ENCODE data around the gene MAP2K3. TPM values are rescaled to one million over a fixed set of nuclear protein-coding genes. Genes with fewer than 3 reads are reported as not detected.
"Not testable (repeated sequence)": the region's sequence is repeated elsewhere in the genome, so short reads cannot be mapped to it uniquely, and the experiment has no call there.

MAP2K3 gene
- total and polyA plus RNA-seq, 4 donors: 36.4 to 111 (median 76.7) TPM

DNA sequence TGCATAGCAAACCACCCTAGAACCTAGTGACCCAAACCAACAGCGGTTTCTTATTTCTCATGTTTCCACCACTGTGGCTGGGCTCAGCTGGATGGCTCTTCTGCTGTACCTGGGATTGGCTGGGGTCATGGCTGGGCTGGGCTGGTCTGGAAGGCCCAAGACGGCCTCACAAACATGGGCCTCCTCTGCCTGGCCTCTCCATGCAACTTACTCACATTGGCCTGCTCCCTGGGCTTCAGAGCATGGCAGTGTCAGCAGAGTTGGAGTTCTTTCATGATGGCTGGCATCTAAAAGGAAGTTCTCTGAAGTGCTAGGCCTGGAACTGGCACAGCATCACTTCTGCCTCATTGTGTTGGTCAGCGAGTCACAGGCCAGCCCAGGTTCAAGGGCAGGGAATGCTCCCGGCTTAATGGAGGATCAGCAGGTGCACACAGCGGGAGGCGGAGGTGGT is 24.4 kb downstream of the MAP2K3 start:
- ATAC-seq (ENCODE audit: insufficient read depth, low FRiP score); H3K27me3 ChIP-seq (ENCODE audit: control insufficient read depth in 3 of 3, insufficient read depth in 3 of 3, low read length in 2 of 3); H3K27ac ChIP-seq (ENCODE audit: low read depth in 1 of 2, low read length in 1 of 2); H3K9me3 ChIP-seq (ENCODE audit: control insufficient read depth in 4 of 4, insufficient read depth in 3 of 4, low read length in 3 of 4); H3K4me3 ChIP-seq; H3K4me1 ChIP-seq (ENCODE audit: control insufficient read depth in 5 of 5, insufficient read depth in 5 of 5, low read length in 5 of 5); H3K9ac ChIP-seq (ENCODE audit: insufficient read depth in 1 of 2, low read length in 2 of 2): not testable (repeated sequence)
- peak in 1 of 3 donors; percentile 10 for DNase-seq
- 94 to 96% methylated on average over 6 of the region's 6 CpGs for WGBS, 2 donors
- H3K36me3 ChIP-seq (ENCODE audit: control insufficient read depth in 4 of 4, insufficient read depth in 4 of 4, low read length in 4 of 4): peaks cover 4 to 43% (median 8%) of the 10 kb centered on the region in 4 donors

DNA sequence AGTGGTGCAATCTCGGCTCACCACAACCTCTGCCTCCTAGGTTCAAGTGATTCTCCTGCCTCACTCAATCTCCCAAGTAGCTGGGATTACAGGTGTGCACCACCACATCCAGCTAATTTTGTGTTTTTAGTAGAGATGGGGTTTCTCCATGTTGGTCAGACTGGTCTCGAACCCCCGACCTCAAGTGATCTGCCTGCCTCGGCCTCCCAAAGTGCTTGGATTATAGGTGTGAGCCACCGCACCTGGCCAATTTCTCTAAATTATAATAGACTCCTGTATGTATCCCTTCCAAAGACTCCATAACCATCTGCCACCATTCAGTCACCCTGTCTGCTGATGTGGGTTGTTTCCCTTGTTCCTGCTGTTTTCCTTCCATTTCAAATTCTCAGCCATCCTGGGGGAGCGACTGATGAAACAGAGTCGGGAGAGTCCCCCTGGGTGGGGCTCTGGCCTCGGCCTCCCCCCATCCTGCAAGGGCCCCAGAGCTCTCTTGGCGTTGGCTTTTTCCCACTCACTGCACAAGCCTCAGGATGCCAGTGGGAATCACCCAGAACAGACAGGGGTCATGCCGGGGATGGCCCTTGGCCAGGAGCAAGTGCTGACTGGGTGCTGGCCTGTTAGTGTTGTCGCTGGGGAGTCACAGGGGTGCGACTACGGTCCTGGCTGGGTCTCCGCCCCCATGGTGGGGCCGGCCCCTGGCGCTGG is 25.7 kb downstream of the MAP2K3 start:
- not testable (repeated sequence) for ATAC-seq (ENCODE audit: insufficient read depth, low FRiP score); H3K4me1 ChIP-seq (ENCODE audit: control insufficient read depth in 5 of 5, insufficient read depth in 5 of 5, low read length in 5 of 5); H3K27ac ChIP-seq (ENCODE audit: low read depth in 1 of 2, low read length in 1 of 2); DNase-seq; H3K9ac ChIP-seq (ENCODE audit: insufficient read depth in 1 of 2, low read length in 2 of 2); H3K27me3 ChIP-seq (ENCODE audit: control insufficient read depth in 3 of 3, insufficient read depth in 3 of 3, low read length in 2 of 3); H3K9me3 ChIP-seq (ENCODE audit: control insufficient read depth in 4 of 4, insufficient read depth in 3 of 4, low read length in 3 of 4); H3K4me3 ChIP-seq
- 74 to 80% methylated on average over 16 of the region's 16 CpGs for WGBS, 2 donors
- peaks cover 7 to 41% (median 8%) of the 10 kb centered on the region in 4 donors for H3K36me3 ChIP-seq (ENCODE audit: control insufficient read depth in 4 of 4, insufficient read depth in 4 of 4, low read length in 4 of 4)

DNA sequence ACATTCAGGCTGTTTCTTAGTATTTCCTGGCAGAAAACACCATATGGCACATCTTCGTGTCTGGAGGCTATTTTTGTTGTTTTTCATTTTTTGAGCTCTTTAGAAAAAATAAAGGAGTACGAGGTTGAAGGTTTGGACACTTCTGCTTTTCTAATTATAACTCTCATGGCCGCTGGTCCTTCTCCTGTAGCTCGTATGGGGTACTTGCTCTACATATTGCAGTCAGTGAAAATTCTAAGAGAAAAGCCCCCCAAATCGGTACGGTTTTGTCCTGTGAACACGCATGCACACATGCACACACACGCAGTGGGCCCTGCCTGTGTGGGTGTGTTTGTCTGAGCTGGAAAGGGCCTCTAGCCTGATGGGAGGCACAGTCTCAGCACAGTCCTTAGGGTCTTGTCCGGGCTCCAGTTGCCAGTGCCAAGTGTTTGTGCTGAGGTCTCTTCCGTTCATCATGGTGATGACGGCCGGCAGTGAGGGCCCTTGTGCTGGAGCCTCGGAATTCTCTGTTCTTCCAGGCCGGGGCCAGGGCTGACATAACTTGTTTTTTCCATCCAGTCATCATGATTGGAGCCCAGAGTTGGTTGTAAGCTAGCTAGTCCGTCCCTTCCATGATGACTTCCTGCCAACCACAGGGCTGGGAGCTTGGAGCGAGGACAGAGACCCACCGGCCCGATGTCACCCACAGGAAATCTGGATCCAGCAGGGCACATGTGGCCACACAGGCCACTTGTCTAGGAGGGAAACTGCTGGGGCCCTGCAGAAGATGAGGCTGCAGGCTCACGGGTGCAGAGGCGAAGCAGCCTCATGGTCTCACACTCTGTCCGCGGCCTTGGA is 26.5 kb downstream of the MAP2K3 start:
- not testable (repeated sequence) for DNase-seq; ATAC-seq (ENCODE audit: insufficient read depth, low FRiP score); H3K9me3 ChIP-seq (ENCODE audit: control insufficient read depth in 4 of 4, insufficient read depth in 3 of 4, low read length in 3 of 4); H3K9ac ChIP-seq (ENCODE audit: insufficient read depth in 1 of 2, low read length in 2 of 2); H3K4me1 ChIP-seq (ENCODE audit: control insufficient read depth in 5 of 5, insufficient read depth in 5 of 5, low read length in 5 of 5); H3K4me3 ChIP-seq; H3K27me3 ChIP-seq (ENCODE audit: control insufficient read depth in 3 of 3, insufficient read depth in 3 of 3, low read length in 2 of 3)
- Histone ChIP-seq H3K27ac (ENCODE audit: low read depth in 1 of 2, low read length in 1 of 2) (peak overlapping the region in 1 of 2 donors; percentile 51), H3K36me3 (ENCODE audit: control insufficient read depth in 4 of 4, insufficient read depth in 4 of 4, low read length in 4 of 4) (peaks cover 7 to 37% (median 8%) of the 10 kb centered on the region in 4 donors)
- WGBS, 2 donors: 38 to 65% methylated on average over 19 to 21 of the region's 22 CpGs

DNA sequence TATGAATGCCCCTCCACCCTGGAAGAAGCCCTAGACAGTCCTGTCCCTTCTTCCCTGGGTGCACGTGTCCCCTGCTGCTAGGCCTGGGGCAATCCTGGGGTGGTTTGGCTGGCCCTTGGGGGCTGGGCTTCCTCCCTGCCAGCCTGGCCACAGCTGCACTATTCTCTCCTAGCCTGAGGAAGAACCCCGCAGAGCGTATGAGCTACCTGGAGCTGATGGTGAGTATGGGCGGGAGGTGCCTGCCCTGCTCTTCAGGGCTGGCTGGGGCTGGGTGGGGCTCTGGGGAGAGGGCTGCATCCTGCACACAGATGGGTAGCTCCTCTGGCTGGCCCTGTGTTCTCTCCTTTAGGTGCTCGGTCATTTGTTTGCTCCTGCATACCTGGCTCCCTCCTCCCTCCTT is 28.8 kb downstream of the MAP2K3 start:
- no peak for DNase-seq
- H3K36me3 ChIP-seq (ENCODE audit: control insufficient read depth in 4 of 4, insufficient read depth in 4 of 4, low read length in 4 of 4): peaks cover 7 to 31% (median 8%) of the 10 kb centered on the region in 4 donors
- WGBS, 2 donors: 93 to 94% methylated on average over 5 of the region's 5 CpGs

DNA sequence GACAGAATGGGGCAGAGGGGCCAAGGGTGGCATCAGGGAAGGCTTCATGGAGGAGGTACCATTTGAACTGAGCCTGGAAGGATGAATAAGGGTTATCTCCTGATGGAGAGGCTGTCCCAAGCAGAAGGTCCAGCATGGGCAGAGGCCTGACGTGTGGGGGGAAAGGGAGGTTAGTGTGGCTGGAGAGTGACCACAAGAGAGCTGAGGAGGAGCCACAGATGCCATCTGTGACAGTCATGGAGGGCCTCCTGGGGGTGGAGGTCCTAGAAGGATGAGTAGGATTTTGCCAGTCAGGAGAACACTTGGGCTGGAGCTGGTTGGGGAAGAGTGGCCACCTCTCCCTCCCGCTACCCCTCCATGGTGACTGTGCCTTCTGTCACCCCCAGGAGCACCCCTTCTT is 29.2 kb downstream of the MAP2K3 start:
- ATAC-seq (ENCODE audit: insufficient read depth, low FRiP score); H3K27me3 ChIP-seq (ENCODE audit: control insufficient read depth in 3 of 3, insufficient read depth in 3 of 3, low read length in 2 of 3); DNase-seq; H3K4me1 ChIP-seq (ENCODE audit: control insufficient read depth in 5 of 5, insufficient read depth in 5 of 5, low read length in 5 of 5); H3K9ac ChIP-seq (ENCODE audit: insufficient read depth in 1 of 2, low read length in 2 of 2); H3K9me3 ChIP-seq (ENCODE audit: control insufficient read depth in 4 of 4, insufficient read depth in 3 of 4, low read length in 3 of 4); H3K27ac ChIP-seq (ENCODE audit: low read depth in 1 of 2, low read length in 1 of 2); H3K4me3 ChIP-seq: not testable (repeated sequence)
- 93 to 96% methylated on average over 2 of the region's 2 CpGs for WGBS, 2 donors
- peaks cover 3 to 28% (median 7%) of the 10 kb centered on the region in 4 donors for H3K36me3 ChIP-seq (ENCODE audit: control insufficient read depth in 4 of 4, insufficient read depth in 4 of 4, low read length in 4 of 4)

More for the DNA sequence above, 28.8 kb downstream of the MAP2K3 start:
- Histone ChIP-seq H3K27ac (ENCODE audit: low read depth in 1 of 2, low read length in 1 of 2) (no peak overlapping the region), H3K9me3 (ENCODE audit: control insufficient read depth in 4 of 4, insufficient read depth in 3 of 4, low read length in 3 of 4) (peaks cover 0 to 7% (median 0%) of the 10 kb centered on the region in 4 donors), H3K4me3 (no peak overlapping the region), H3K4me1 (ENCODE audit: control insufficient read depth in 5 of 5, insufficient read depth in 5 of 5, low read length in 5 of 5) (peaks cover 0 to 2% (median 0%) of the 10 kb centered on the region in 5 donors), H3K9ac (ENCODE audit: insufficient read depth in 1 of 2, low read length in 2 of 2) (no peak overlapping the region), H3K27me3 (ENCODE audit: control insufficient read depth in 3 of 3, insufficient read depth in 3 of 3, low read length in 2 of 3) (no peaks in the 10 kb centered on the region)
- TF ChIP-seq, protein P1, sequence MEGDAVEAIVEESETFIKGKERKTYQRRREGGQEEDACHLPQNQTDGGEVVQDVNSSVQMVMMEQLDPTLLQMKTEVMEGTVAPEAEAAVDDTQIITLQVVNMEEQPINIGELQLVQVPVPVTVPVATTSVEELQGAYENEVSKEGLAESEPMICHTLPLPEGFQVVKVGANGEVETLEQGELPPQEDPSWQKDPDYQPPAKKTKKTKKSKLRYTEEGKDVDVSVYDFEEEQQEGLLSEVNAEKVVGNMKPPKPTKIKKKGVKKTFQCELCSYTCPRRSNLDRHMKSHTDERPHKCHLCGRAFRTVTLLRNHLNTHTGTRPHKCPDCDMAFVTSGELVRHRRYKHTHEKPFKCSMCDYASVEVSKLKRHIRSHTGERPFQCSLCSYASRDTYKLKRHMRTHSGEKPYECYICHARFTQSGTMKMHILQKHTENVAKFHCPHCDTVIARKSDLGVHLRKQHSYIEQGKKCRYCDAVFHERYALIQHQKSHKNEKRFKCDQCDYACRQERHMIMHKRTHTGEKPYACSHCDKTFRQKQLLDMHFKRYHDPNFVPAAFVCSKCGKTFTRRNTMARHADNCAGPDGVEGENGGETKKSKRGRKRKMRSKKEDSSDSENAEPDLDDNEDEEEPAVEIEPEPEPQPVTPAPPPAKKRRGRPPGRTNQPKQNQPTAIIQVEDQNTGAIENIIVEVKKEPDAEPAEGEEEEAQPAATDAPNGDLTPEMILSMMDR (IDR thresholded peaks at IDR 0.05; ENCODE audit: control extremely low read depth, extremely low read depth): no peak
- ATAC-seq (ENCODE audit: insufficient read depth, low FRiP score): no peak

DNA sequence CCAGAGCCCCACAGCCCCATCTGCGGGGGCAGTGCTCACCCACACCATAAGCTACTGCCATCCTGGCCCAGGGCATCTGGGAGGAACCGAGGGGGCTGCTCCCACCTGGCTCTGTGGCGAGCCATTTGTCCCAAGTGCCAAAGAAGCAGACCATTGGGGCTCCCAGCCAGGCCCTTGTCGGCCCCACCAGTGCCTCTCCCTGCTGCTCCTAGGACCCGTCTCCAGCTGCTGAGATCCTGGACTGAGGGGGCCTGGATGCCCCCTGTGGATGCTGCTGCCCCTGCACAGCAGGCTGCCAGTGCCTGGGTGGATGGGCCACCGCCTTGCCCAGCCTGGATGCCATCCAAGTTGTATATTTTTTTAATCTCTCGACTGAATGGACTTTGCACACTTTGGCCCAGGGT is 29.8 kb downstream of the MAP2K3 start:
- not testable (repeated sequence) for H3K4me1 ChIP-seq (ENCODE audit: control insufficient read depth in 5 of 5, insufficient read depth in 5 of 5, low read length in 5 of 5); ATAC-seq (ENCODE audit: insufficient read depth, low FRiP score); H3K4me3 ChIP-seq; H3K27ac ChIP-seq (ENCODE audit: low read depth in 1 of 2, low read length in 1 of 2); H3K9me3 ChIP-seq (ENCODE audit: control insufficient read depth in 4 of 4, insufficient read depth in 3 of 4, low read length in 3 of 4); H3K9ac ChIP-seq (ENCODE audit: insufficient read depth in 1 of 2, low read length in 2 of 2); H3K27me3 ChIP-seq (ENCODE audit: control insufficient read depth in 3 of 3, insufficient read depth in 3 of 3, low read length in 2 of 3); DNase-seq
- H3K36me3 ChIP-seq (ENCODE audit: control insufficient read depth in 4 of 4, insufficient read depth in 4 of 4, low read length in 4 of 4): peaks cover 0 to 24% (median 4%) of the 10 kb centered on the region in 4 donors
- WGBS, 2 donors: 82% methylated on average over 6 to 7 of the region's 7 CpGs

DNA sequence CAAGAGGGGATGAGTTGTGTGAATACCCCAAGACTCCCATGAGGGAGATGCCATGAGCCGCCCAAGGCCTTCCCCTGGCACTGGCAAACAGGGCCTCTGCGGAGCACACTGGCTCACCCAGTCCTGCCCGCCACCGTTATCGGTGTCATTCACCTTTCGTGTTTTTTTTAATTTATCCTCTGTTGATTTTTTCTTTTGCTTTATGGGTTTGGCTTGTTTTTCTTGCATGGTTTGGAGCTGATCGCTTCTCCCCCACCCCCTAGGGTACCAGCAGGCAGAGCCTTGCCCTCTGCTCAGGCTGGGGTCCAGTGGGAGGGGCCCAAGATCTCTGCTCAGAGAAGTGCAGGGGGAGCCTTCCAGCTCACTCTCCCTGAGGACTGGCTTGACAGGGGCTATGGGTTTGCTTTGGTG is 30.2 kb downstream of the MAP2K3 start:
- H3K36me3 ChIP-seq (ENCODE audit: control insufficient read depth in 4 of 4, insufficient read depth in 4 of 4, low read length in 4 of 4): peaks cover 0 to 24% (median 4%) of the 10 kb centered on the region in 4 donors
- not testable (repeated sequence) for H3K27me3 ChIP-seq (ENCODE audit: control insufficient read depth in 3 of 3, insufficient read depth in 3 of 3, low read length in 2 of 3); DNase-seq; H3K27ac ChIP-seq (ENCODE audit: low read depth in 1 of 2, low read length in 1 of 2); H3K4me1 ChIP-seq (ENCODE audit: control insufficient read depth in 5 of 5, insufficient read depth in 5 of 5, low read length in 5 of 5); ATAC-seq (ENCODE audit: insufficient read depth, low FRiP score); H3K9me3 ChIP-seq (ENCODE audit: control insufficient read depth in 4 of 4, insufficient read depth in 3 of 4, low read length in 3 of 4); H3K9ac ChIP-seq (ENCODE audit: insufficient read depth in 1 of 2, low read length in 2 of 2); H3K4me3 ChIP-seq
- 92 to 97% methylated on average over 7 of the region's 7 CpGs for WGBS, 2 donors
